ENCODE measurements around the gene FGFR3. TPM values are rescaled to one million over a fixed set of nuclear protein-coding genes. Genes with fewer than 3 reads are reported as not detected.

The FGFR3 gene
- total and polyA plus RNA-seq, 2 experiments from 2014 or later, result 0.10 to 0.97 TPM

- in situ Hi-C loops (cut with MboI), result no loop called here
- no peaks in the 10 kb centered on the region for H3K27me3 ChIP-seq (replicated peaks; ENCODE audit: insufficient read depth)
- no peaks in the 10 kb centered on the region for H3K36me3 ChIP-seq (ENCODE audit: low read depth)
- H3K9ac ChIP-seq, result no peak overlapping the region
- no peak overlapping the region for H3K4me3 ChIP-seq
- H3K9me3 ChIP-seq (ENCODE audit: low read depth), result no peaks in the 10 kb centered on the region
- no peaks in the 10 kb centered on the region for H3F3A ChIP-seq (ENCODE audit: insufficient read depth)
- no peak for TF ChIP-seq EZH2 (IDR thresholded peaks at IDR 0.05; ENCODE audit: insufficient read depth, poor library complexity, severe bottlenecking)
- no peak for TF ChIP-seq EZH2phosphoT487 (IDR thresholded peaks at IDR 0.05; ENCODE audit: insufficient read depth, low read depth)
- H2AFZ ChIP-seq, result peak overlapping the region; percentile 64; the same call in 1 of the 2 replicates
- H3K79me2 ChIP-seq (ENCODE audit: insufficient read depth), result no peaks in the 10 kb centered on the region
- no peaks in the 10 kb centered on the region for H4K20me1 ChIP-seq (ENCODE audit: insufficient read depth)
- no peak overlapping the region for H3K27ac ChIP-seq
- H3K4me2 ChIP-seq (ENCODE audit: unreplicated experiment), result peak overlapping the region; percentile 30
- H3K9me2 ChIP-seq (ENCODE audit: insufficient read depth), result no peaks in the 10 kb centered on the region
- H3K4me1 ChIP-seq (ENCODE audit: insufficient read depth), result no peaks in the 10 kb centered on the region
- WGBS, 2 experiments (ENCODE audit: low coverage in 1 of 2, low lambda C conversion rate in 2 of 2, missing lambda C conversion rate in 2 of 2), result 21 to 41% methylated on average over 11 to 31 of the region's 31 CpGs
- DNase-seq, result no peak
Measured at GRCh38 chr4:1763070-1763549, 30.0 kb upstream of the FGFR3 start.

- H3K27ac ChIP-seq, result no peak overlapping the region
- H3K4me3 ChIP-seq, result peak overlapping the region; percentile 40; the same call in 1 of the 2 replicates
- no peaks in the 10 kb centered on the region for H4K20me1 ChIP-seq (ENCODE audit: insufficient read depth)
- no peaks in the 10 kb centered on the region for H3K4me1 ChIP-seq (ENCODE audit: insufficient read depth)
- H2AFZ ChIP-seq, result peak overlapping the region; percentile 75
- no peak overlapping the region for H3K4me2 ChIP-seq (ENCODE audit: unreplicated experiment)
- no peaks in the 10 kb centered on the region for H3K9me3 ChIP-seq (ENCODE audit: low read depth)
- no peaks in the 10 kb centered on the region for H3K27me3 ChIP-seq (replicated peaks; ENCODE audit: insufficient read depth)
- no peaks in the 10 kb centered on the region for H3K9me2 ChIP-seq (ENCODE audit: insufficient read depth)
- in situ Hi-C loops (cut with MboI), result no loop called here
- no peaks in the 10 kb centered on the region for H3F3A ChIP-seq (ENCODE audit: insufficient read depth)
- H3K79me2 ChIP-seq (ENCODE audit: insufficient read depth), result no peaks in the 10 kb centered on the region
- TF ChIP-seq EZH2phosphoT487 (IDR thresholded peaks at IDR 0.05; ENCODE audit: insufficient read depth, low read depth), result no peak
- H3K9ac ChIP-seq, result peak overlapping the region; percentile 41; the same call in 1 of the 2 replicates
- DNase-seq, result peak; percentile 81
- no peaks in the 10 kb centered on the region for H3K36me3 ChIP-seq (ENCODE audit: low read depth)
- WGBS, 2 experiments (ENCODE audit: low coverage in 1 of 2, low lambda C conversion rate in 2 of 2, missing lambda C conversion rate in 2 of 2), result 7 to 13% methylated on average over 35 of the region's 36 CpGs
Measured at GRCh38 chr4:1763550-1764080, 29.5 kb upstream of the FGFR3 start.

- in situ Hi-C loops (cut with MboI), result no loop called here
- no peak for DNase-seq
- Histone ChIP-seq H3K9ac (no peak overlapping the region), H3K27ac (no peak overlapping the region), H3K36me3 (ENCODE audit: low read depth) (no peaks in the 10 kb centered on the region), H3F3A (ENCODE audit: insufficient read depth) (no peaks in the 10 kb centered on the region), H3K9me2 (ENCODE audit: insufficient read depth) (no peaks in the 10 kb centered on the region), H2AFZ (no peak overlapping the region), H3K79me2 (ENCODE audit: insufficient read depth) (no peaks in the 10 kb centered on the region), H3K4me2 (ENCODE audit: unreplicated experiment) (no peak overlapping the region), H4K20me1 (ENCODE audit: insufficient read depth) (no peaks in the 10 kb centered on the region), H3K27me3 (replicated peaks; ENCODE audit: insufficient read depth) (no peaks in the 10 kb centered on the region), H3K4me1 (ENCODE audit: insufficient read depth) (no peaks in the 10 kb centered on the region), H3K4me3 (no peak overlapping the region), H3K9me3 (ENCODE audit: low read depth) (no peaks in the 10 kb centered on the region)
- TF ChIP-seq EZH2phosphoT487 (IDR thresholded peaks at IDR 0.05; ENCODE audit: insufficient read depth, low read depth), result no peak
- TF ChIP-seq EZH2 (IDR thresholded peaks at IDR 0.05; ENCODE audit: insufficient read depth, poor library complexity, severe bottlenecking), result no peak
- 89 to 90% methylated on average over 8 of the region's 9 CpGs for WGBS, 2 experiments (ENCODE audit: low coverage in 1 of 2, low lambda C conversion rate in 2 of 2, missing lambda C conversion rate in 2 of 2)
Measured at GRCh38 chr4:1764670-1765069, 28.4 kb upstream of the FGFR3 start.

GRCh38 chr4:1765409-1766072 lies 27.6 kb upstream of the FGFR3 start:
- H3K9me2 ChIP-seq (ENCODE audit: insufficient read depth), result no peaks in the 10 kb centered on the region
- H4K20me1 ChIP-seq (ENCODE audit: insufficient read depth), result no peaks in the 10 kb centered on the region
- H3K4me2 ChIP-seq (ENCODE audit: unreplicated experiment), result no peak overlapping the region
- no peak overlapping the region for H2AFZ ChIP-seq
- no peaks in the 10 kb centered on the region for H3K36me3 ChIP-seq (ENCODE audit: low read depth)
- H3K27ac ChIP-seq, result no peak overlapping the region
- H3K9me3 ChIP-seq (ENCODE audit: low read depth), result no peaks in the 10 kb centered on the region
- H3F3A ChIP-seq (ENCODE audit: insufficient read depth), result no peaks in the 10 kb centered on the region
- no peak overlapping the region for H3K4me3 ChIP-seq
- no peak for DNase-seq
- H3K4me1 ChIP-seq (ENCODE audit: insufficient read depth), result no peaks in the 10 kb centered on the region
- TF ChIP-seq EZH2phosphoT487 (IDR thresholded peaks at IDR 0.05; ENCODE audit: insufficient read depth, low read depth) (no peak), EZH2 (IDR thresholded peaks at IDR 0.05; ENCODE audit: insufficient read depth, poor library complexity, severe bottlenecking) (no peak)
- H3K79me2 ChIP-seq (ENCODE audit: insufficient read depth), result no peaks in the 10 kb centered on the region
- H3K27me3 ChIP-seq (replicated peaks; ENCODE audit: insufficient read depth), result no peaks in the 10 kb centered on the region
- 83 to 91% methylated on average over 8 to 10 of the region's 10 CpGs for WGBS, 2 experiments (ENCODE audit: low coverage in 1 of 2, low lambda C conversion rate in 2 of 2, missing lambda C conversion rate in 2 of 2)
- no peak overlapping the region for H3K9ac ChIP-seq
- in situ Hi-C loops (cut with MboI), result no loop called here
